GM18526 (cell line): ENCODE results near the gene ALDH7A1.

ENCODE experiments used
- POLR2A ChIP-seq: IDR thresholded peaks from 3 replicates; pipeline ENCODE4 v1.6.1; 2011; ENCODE audit not compliant: insufficient read length; ENCODE audit errors: extremely low read depth

ALDH7A1 gene

GRCh38 chr5:126600631-126601511 is 5.9 kb upstream of the ALDH7A1 start, which contains the start of gene PHAX:
TSS of gene PHAX (plus strand) at chr5:126600947. CDS start at chr5:126600963, 16 bp downstream.
- peak; percentile 78 for TF ChIP-seq POLR2A

DNA sequence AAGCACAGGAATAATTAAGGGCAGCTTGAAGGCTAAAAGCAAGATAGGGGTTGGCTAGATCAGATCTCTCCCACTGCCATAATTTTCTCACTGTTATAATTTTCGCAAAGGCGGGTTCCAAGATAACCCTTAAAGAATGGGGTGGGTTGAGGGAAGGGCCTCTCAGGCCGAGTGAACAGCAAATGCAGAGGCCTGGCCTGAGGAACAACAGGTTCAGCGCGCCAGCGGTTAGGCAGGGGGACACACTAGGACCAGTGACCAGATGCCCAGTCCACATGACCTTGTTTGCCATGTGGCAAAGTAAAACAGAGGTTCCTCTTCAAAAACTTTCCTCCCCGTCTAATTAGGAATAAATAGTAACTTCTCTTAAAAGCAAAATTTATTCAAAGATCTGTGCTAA is 4.5 kb upstream of the ALDH7A1 start:
- no peak for TF ChIP-seq POLR2A

DNA sequence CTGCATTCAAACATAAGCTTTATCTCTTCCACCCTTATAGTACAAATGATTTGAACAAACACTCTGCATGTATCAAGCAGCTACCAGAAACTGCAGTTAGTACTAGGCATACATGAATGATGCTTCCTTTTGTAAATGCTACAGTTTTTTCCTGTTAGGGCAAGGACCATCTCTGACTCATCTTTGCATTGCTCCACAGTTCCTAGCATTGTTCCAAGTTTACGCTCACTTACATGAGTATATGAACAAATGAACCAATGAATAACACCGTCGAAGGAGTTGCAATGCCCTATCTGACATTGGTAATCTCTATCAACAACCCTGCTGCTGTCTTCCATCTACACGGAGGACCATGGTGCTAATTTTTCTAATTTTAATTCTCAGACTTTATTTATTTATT is 2.1 kb upstream of the ALDH7A1 start:
- no peak for TF ChIP-seq POLR2A

DNA sequence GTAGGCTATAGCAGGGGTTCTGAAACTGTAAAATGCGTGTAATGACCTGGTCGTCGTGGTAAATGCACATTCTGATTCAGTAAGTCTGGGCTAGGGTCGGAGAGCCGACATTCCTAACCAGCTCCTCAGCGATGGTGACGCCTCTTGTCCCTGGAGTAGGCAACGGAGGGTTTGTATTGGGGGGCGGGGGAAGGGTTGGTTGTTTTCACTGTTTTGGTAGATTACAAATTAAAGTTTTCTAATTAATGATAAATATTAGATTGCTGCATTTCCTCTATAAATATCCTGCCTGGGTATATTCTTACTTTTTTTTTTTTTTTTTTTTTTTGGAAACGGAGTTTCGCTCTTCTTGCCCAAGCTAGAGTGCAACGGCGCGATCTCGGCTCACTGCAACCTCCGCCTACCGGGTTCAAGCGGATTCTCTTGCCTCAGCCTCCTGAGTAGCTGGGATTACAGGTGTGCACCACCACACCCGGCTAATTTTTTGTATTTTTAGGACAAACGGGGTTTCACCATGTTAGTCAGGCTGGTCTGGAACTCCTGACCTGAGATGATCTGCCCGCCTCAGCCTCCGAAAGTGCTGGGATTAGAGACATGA is 566 bp upstream of the ALDH7A1 start:
- TF ChIP-seq POLR2A, result no peak

GRCh38 chr5:126591549-126591948 is 3.5 kb downstream of the ALDH7A1 start:
- no peak for TF ChIP-seq POLR2A

- TF ChIP-seq POLR2A, result no peak
Measured at GRCh38 chr5:126589536-126590297, 5.3 kb downstream of the ALDH7A1 start.

GRCh38 chr5:126587551-126588390 is 7.2 kb downstream of the ALDH7A1 start:
- TF ChIP-seq POLR2A, result no peak

- TF ChIP-seq POLR2A, result no peak
Measured at GRCh38 chr5:126583761-126584160, 11.3 kb downstream of the ALDH7A1 start.

- TF ChIP-seq POLR2A, result no peak
Measured at GRCh38 chr5:126579716-126580115, 15.3 kb downstream of the ALDH7A1 start.

DNA sequence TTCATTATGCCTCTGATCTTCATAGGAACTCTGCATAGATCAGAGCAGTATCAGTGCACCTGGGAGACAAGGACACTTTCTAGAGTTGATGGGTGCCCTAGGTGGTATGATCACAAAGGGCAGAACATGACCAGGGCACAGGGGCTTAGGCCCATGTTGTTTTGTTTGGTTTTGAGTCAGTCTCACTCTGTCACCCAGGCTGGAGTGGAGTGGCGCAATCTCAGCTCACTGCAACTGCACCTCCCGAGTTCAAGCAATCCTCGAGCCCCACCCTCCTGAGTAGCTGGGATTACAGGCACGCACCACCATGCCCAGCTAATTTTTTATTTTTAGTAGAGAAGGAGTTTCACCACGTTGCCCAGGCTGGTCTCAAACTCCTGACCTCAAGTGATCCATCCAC is 17.6 kb downstream of the ALDH7A1 start:
- TF ChIP-seq POLR2A, result no peak

- no peak for TF ChIP-seq POLR2A
Measured at GRCh38 chr5:126576974-126577373, 18.0 kb downstream of the ALDH7A1 start.

DNA sequence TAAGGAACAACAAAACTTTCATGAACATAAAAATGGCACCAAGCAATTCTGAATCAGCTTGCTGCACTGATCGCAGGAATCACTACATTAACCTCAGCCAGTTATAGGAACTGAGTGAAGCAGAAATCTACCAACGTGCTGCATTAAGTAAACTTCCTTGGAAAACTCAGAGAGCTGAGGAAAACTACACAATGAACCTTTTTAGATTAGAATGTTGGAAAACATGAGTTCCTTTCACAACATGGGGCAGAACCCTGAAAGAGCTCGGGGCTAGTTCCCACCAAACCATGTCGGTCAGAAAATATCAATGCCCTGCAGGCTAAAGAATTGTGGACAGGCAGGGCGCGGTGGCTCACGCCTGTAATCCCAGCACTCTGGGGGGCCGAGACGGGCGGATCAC is 19.4 kb downstream of the ALDH7A1 start:
- TF ChIP-seq POLR2A, result no peak

GRCh38 chr5:126568206-126568755 is 26.7 kb downstream of the ALDH7A1 start:
- no peak for TF ChIP-seq POLR2A

- no peak for TF ChIP-seq POLR2A
Measured at GRCh38 chr5:126562823-126563222, 32.2 kb downstream of the ALDH7A1 start.

GRCh38 chr5:126561908-126562307 is 33.1 kb downstream of the ALDH7A1 start:
- TF ChIP-seq POLR2A, result no peak

GRCh38 chr5:126552614-126553013 is 42.4 kb downstream of the ALDH7A1 start:
- TF ChIP-seq POLR2A, result no peak
